GM12873 (cell line): ENCODE measurements around the gene GNGT2.

Experiments used
- TF ChIP-seq, protein P1 (sequence below): IDR thresholded peaks from 2 replicates; pipeline ENCODE4 v1.5.1; 2012; ENCODE audit warnings: low read depth, mild to moderate bottlenecking, moderate library complexity, low read length, control low read depth; ENCODE audit not compliant: insufficient read depth; ENCODE audit errors: missing control alignments

Gene GNGT2

DNA sequence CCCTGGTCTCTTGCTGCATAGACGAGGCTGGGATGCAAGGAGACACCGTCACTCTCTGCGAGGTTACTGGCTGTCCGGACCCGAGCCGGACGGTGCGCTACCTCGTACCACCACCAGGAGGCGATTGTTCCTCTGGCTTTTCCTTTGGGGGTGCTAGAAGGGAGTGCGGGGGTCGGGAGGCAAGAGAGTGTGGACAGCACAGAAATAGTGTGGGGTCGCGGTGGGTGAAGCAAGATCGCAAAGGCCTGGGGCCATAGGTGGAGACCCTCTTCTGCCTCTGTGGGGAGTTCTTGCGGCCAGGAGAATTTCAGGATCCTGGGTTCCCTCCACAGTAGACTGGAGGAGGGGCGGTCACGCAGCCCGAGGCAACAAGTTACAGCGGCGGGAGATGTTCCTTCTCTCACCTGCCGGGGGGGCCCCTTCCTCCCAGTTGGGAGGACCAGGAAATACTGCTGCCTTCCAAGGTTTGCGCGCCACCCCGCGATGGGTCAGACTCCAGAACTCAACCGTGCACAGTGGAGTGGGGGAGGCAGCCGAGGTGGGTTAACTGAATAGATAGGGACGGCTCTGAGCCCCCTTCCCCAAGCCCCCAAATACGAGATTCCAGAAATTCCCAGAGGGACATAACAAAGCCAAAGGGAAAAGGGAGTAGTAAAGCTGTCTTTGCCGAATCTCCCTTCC, 13.3 kb upstream of the GNGT2 start:
- TF ChIP-seq, protein P1, sequence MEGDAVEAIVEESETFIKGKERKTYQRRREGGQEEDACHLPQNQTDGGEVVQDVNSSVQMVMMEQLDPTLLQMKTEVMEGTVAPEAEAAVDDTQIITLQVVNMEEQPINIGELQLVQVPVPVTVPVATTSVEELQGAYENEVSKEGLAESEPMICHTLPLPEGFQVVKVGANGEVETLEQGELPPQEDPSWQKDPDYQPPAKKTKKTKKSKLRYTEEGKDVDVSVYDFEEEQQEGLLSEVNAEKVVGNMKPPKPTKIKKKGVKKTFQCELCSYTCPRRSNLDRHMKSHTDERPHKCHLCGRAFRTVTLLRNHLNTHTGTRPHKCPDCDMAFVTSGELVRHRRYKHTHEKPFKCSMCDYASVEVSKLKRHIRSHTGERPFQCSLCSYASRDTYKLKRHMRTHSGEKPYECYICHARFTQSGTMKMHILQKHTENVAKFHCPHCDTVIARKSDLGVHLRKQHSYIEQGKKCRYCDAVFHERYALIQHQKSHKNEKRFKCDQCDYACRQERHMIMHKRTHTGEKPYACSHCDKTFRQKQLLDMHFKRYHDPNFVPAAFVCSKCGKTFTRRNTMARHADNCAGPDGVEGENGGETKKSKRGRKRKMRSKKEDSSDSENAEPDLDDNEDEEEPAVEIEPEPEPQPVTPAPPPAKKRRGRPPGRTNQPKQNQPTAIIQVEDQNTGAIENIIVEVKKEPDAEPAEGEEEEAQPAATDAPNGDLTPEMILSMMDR: peak; percentile 94

DNA sequence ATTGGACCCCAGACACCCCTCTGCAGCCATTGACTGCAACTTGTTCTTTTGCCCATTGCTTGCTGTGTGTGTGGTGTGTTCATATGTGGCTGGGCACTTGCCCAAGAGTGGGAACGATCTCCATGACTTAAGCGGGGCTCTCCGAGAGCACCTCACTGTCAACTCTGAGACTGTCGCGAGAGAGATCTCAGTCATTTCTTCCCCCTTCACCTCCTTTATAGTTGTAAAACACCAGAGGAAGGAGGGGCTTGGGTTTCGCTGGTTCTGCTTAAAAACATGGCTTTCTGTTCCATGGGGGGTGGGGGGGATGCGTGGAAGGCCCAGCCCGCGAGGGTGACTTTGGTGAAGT, 12.8 kb upstream of the GNGT2 start:
- TF ChIP-seq, protein P1: no peak

DNA sequence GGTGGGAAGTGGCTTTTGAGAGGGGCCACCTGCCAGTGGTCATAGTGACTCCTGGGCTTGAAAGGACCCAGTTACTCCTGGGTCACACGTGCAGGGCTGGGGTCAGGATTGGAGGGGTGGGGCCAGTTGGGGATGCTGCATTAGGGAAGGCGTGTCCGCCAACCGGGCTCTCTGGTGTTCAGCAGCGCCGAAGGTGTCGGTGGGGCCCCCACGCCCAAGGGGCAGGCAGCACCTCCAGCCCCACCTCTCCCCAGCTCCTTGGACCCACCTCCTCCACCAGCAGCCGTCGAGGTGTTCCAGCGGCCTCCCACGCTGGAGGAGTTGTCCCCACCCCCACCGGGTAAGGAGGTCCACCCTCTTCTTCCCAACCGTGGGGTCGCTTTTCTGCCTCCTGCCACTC, 9.6 kb upstream of the GNGT2 start:
- TF ChIP-seq, protein P1: no peak

DNA sequence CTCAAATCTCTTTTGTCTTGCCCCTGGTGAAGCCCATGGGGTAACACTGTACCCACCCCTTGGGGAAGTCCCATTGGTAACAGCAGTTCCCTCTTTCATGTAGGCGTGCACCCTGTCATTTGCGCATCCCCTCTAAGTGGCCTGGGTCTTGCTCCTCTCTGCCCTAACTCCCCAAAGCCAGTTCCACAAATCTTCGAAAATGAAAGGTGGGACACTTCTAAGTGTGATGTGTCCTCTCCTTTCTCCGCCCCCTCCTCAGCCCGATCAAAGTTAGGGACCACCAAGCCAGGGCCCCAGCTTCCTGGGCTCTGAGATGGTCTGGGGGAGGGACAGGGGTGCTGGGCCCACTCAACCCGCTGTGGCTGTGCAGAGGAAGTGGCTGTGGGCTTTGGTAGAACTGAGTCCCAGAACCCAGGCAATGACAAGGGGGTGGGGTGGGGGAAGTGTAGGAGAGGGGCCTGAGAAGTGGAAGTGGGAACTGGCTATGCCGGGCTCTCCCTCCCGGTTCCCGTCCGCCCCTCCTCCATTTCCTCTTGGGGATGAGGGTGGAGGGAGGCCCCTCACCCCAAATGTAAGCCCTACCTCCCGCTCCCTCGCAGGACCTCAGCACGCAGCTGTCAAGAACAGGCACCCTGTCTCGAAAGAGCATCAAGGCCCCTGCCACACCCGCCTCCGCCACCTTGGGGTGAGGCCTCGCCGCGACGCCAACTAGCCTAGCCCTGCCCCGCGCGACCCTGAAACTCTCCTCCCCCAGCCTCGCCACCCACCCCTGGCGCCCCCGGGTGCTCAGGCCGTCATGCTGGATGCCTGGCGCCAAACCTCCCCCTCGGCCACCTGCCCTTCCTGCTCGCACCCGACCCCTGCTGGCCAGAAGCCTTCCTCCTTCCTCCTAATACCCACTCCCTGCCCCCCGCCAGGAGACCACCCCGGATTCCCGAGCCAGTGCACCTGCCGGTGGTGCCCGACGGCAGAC, 8.9 kb upstream of the GNGT2 start:
- TF ChIP-seq, protein P1: peak; percentile 50

DNA sequence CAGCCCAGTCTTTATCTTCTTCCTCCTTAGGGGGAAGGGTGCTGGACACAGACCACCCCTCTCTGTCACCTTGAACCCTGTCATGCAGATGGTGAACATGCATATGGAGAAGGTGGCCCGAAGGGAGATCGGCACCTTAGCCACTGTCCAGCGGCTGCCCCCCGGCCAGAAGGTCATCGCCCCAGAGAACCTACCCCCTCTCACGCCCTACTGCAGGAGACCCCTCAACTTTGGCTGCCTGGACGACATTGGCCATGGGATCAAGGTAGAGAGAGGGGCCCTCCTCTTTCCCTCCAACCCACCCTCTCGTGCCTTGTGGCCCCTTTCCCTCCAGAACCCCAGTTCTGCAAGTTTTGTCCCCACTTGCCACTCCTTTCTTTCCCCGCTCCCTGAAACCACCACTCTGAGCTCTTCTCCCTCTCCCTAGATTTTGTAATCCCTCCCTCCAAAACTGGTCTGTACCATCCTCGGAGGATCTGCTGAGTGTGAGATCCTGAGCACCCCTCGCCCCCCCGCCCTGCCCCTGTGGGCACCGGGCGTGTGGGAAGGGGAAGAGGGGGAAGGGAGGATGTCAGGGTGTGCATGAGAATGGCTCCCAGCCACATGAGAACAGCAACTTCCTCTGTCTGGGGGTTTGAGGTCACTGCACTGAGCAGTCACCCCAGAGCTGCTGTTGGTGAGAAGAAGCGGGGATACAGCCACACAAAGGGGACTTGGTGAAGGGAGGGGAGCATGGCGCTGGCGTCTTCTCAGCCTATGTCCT, 7.5 kb upstream of the GNGT2 start:
- TF ChIP-seq, protein P1: no peak

DNA sequence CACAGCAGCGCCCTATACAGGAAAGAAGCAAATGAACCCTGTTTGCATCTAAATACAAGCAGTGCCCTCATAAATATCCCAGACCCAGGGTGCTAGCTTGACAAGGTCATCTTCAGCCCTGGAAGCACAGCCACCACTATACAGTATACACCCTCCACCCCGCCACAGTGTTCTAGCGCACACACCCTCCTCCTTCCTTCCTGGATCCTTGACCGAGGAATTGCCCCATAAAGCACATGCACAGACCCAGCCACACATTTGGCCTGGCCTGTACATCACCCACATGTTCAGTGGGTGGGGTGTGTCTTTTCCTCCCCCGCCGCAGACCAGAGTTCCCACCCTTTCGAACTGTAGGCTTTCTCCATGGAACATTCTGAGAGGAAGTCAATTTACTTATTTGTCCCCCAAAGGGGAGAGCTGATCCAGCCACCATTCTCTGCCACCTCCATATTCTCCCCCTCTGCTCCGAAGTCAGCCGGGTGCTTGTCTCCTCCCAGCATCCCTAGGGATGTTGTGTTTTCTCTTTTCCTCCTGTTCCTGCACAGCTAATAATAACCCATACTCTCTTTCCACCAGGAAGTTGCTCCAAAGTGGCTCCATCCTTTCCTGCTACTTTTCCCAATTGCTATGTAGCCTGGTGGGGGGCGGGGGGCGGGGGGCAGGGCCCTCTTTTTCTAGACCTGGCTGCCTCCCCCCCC, 6.7 kb upstream of the GNGT2 start:
- TF ChIP-seq, protein P1: no peak
